ENCODE results near the gene SLC2A2. TPM values are rescaled to one million over a fixed set of nuclear protein-coding genes. Genes with fewer than 3 reads are reported as not detected.

The SLC2A2 gene
- total RNA-seq, 1 donor from 2014 or later, result not detected

DNA sequence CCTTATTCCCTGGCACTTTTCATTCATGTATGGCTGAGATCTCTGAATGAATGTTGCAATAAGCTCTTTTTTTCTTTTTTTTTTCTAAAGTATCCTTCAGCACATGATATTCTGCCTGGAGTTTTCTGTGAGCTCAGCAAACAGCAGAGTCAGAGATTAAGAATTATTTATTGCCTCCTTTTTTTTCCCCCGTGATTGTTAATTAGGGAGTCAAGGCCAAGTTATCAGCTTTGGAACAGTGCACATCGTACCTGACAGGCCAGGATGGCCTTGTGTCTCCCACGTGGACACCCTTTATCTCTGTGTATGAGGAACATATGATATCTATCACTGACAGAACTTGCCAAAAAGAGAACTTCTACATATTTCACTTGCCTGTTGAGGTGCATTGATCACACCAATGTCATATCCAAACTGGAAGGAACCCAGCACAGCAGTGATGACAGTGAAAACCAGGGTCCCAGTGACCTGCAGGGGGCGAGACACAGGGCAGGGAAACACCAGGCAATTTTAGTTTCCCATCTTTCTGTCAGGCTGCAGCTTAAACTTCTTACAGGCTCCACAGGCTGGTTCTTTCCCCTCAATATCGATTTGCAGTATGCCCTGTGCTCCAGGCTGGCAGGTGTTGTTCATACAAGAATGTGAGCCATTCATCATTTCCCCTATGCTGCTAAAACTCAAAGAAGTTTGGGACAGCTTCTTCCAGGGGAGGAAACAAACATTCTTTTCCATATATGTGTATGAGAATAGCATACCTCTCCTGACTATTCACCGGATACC is 8.2 kb downstream of the SLC2A2 start:
- DNase-seq, result peak; percentile 23
- Mint-ChIP-seq H3K27me3 (ENCODE audit: unreplicated experiment) (no peaks in the 10 kb centered on the region), H3K36me3 (ENCODE audit: unreplicated experiment) (no peaks in the 10 kb centered on the region), H3K4me3 (ENCODE audit: unreplicated experiment) (no peak overlapping the region), H3K27ac (ENCODE audit: unreplicated experiment) (no peak overlapping the region), H3K9me3 (ENCODE audit: unreplicated experiment) (no peaks in the 10 kb centered on the region), H3K4me1 (ENCODE audit: low read depth, unreplicated experiment) (no peaks in the 10 kb centered on the region)
- peak; percentile 44 for TF ChIP-seq CTCF (IDR thresholded peaks at IDR 0.05; ENCODE audit: partially characterized antibody, unreplicated experiment)

- Mint-ChIP-seq H3K4me3 (ENCODE audit: unreplicated experiment) (no peak overlapping the region), H3K27ac (ENCODE audit: unreplicated experiment) (no peak overlapping the region), H3K4me1 (ENCODE audit: low read depth, unreplicated experiment) (no peaks in the 10 kb centered on the region), H3K9me3 (ENCODE audit: unreplicated experiment) (no peaks in the 10 kb centered on the region), H3K36me3 (ENCODE audit: unreplicated experiment) (no peaks in the 10 kb centered on the region), H3K27me3 (ENCODE audit: unreplicated experiment) (no peaks in the 10 kb centered on the region)
- TF ChIP-seq CTCF (IDR thresholded peaks at IDR 0.05; ENCODE audit: partially characterized antibody, unreplicated experiment), result no peak
- DNase-seq, result no peak
Measured at GRCh38 chr3:171013822-171014748, 12.4 kb downstream of the SLC2A2 start.

DNA sequence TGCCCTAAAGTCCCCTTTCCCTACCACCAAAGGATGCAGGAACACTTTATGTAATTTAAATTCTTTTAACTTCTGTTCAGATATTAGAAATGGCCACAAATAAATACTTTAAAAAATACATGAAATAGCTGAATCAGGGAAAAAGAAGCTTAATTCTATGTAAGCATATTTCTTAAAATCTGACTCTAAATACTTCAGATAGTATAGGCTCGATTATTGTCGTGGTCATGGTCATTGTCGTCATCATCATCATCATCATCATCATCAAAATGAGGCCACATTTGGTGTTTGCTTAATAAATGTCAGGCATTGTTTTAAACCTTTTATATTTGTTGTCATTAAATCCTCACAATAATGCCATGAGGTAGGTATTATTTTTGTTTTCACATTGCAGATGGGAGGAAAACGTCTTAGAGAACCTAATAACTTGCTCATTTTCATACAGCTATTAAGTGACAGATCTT is 14.6 kb downstream of the SLC2A2 start:
- no peak overlapping the region for H3K4me3 Mint-ChIP-seq (ENCODE audit: unreplicated experiment)
- TF ChIP-seq CTCF (IDR thresholded peaks at IDR 0.05; ENCODE audit: partially characterized antibody, unreplicated experiment), result no peak
- H3K36me3 Mint-ChIP-seq (ENCODE audit: unreplicated experiment), result no peaks in the 10 kb centered on the region
- no peaks in the 10 kb centered on the region for H3K27me3 Mint-ChIP-seq (ENCODE audit: unreplicated experiment)
- H3K4me1 Mint-ChIP-seq (ENCODE audit: low read depth, unreplicated experiment), result no peaks in the 10 kb centered on the region
- no peak for DNase-seq
- no peaks in the 10 kb centered on the region for H3K9me3 Mint-ChIP-seq (ENCODE audit: unreplicated experiment)
- H3K27ac Mint-ChIP-seq (ENCODE audit: unreplicated experiment), result no peak overlapping the region

GRCh38 chr3:171011109-171011872 is 15.2 kb downstream of the SLC2A2 start:
- Mint-ChIP-seq H3K9me3 (ENCODE audit: unreplicated experiment) (no peaks in the 10 kb centered on the region), H3K36me3 (ENCODE audit: unreplicated experiment) (no peaks in the 10 kb centered on the region), H3K27me3 (ENCODE audit: unreplicated experiment) (no peaks in the 10 kb centered on the region), H3K27ac (ENCODE audit: unreplicated experiment) (no peak overlapping the region), H3K4me1 (ENCODE audit: low read depth, unreplicated experiment) (no peaks in the 10 kb centered on the region), H3K4me3 (ENCODE audit: unreplicated experiment) (no peak overlapping the region)
- no peak for DNase-seq
- TF ChIP-seq CTCF (IDR thresholded peaks at IDR 0.05; ENCODE audit: partially characterized antibody, unreplicated experiment), result no peak
